Body of pancreas (tissue), 4 donors: ENCODE data around the gene MYO1E.

ENCODE experiments used
- CTCF ChIP-seq, 7 experiments: fragments of 450-650 bp in 4 of 7; fragments of 200-600 bp in 3 of 7; sonication (generic) in 3 of 7; IDR thresholded peaks; one replicate each; pipeline ENCODE4 v1.5.1; 2016 to 2019; ENCODE audit warnings: antibody characterized with exemption in 7 of 7
- POLR2A ChIP-seq, 3 donors: fragments of 450-650 bp; IDR thresholded peaks; one replicate each; pipeline ENCODE4 v1.6.1; 2016; ENCODE audit warnings: antibody characterized with exemption in 3 of 3, mild to moderate bottlenecking in 2 of 3

- TF ChIP-seq POLR2A (IDR thresholded peaks at IDR 0.05) (no peak), CTCF (IDR thresholded peaks at IDR 0.05) (no peak)
These were observed 34.3 kb downstream of the MYO1E start for GRCh38 chr15:59338414-59338813.
